WI38 (cell line): ENCODE results near the gene SAPCD2.
"Not testable (repeated sequence)": the region's sequence is repeated elsewhere in the genome, so short reads cannot be mapped to it uniquely, and the experiment has no call there.

Experiments used
- H3K4me3 ChIP-seq: 2 replicates; pipeline ENCODE4 v1.5.1; 2011; ENCODE audit warnings: low read depth, mild to moderate bottlenecking, control low read depth, low read length
- TF ChIP-seq, protein P1 (sequence below): IDR thresholded peaks from 2 replicates; pipeline ENCODE4 v1.5.1; 2012; ENCODE audit warnings: low read depth, mild to moderate bottlenecking, control low read depth, low read length

Gene SAPCD2, protein sequence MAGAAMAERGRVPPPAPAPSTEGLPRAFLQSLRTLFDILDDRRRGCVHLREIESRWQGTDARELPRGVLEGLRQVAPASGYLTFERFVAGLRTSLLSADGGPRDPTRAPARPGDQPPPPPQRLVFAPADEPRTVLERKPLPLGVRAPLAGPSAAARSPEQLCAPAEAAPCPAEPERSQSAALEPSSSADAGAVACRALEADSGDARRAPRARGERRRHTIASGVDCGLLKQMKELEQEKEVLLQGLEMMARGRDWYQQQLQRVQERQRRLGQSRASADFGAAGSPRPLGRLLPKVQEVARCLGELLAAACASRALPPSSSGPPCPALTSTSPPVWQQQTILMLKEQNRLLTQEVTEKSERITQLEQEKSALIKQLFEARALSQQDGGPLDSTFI

DNA sequence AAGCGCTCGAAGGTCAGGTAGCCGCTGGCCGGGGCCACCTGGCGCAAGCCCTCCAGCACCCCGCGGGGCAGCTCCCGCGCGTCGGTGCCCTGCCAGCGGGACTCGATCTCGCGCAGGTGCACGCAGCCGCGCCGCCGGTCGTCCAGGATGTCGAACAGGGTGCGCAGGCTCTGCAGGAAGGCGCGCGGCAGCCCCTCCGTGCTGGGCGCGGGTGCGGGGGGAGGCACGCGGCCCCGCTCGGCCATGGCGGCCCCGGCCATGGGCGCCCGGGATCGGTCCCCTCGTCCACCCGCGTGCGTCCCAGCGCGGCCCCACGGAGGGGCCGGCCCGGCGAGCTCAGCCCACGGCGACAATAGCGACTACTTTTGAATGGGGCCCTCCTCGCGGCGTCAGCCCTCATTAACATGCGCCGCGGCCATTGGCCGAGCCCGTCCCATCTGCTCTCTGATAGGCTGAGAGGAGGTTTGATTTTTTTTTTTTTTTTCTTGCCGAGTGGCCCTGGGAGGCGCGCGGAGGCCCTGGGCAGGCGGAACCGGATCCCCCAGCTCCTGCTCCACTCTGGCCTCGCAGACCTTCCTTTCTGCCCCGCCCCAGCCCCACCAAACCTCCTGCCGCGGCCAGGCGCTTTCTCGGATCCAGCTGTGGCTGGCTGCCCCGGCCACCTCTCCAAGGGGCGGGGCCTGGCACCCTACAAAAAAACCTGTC lies at the start of gene SAPCD2:
Gene SAPCD2, minus strand, starts transcription at position 357 of the 705 bp plus-strand sequence. Its CDS starts 97 bp downstream, at position 260.
- peak within 1 kb of the TSS; percentile 48 for H3K4me3 ChIP-seq
- TF ChIP-seq, protein P1, sequence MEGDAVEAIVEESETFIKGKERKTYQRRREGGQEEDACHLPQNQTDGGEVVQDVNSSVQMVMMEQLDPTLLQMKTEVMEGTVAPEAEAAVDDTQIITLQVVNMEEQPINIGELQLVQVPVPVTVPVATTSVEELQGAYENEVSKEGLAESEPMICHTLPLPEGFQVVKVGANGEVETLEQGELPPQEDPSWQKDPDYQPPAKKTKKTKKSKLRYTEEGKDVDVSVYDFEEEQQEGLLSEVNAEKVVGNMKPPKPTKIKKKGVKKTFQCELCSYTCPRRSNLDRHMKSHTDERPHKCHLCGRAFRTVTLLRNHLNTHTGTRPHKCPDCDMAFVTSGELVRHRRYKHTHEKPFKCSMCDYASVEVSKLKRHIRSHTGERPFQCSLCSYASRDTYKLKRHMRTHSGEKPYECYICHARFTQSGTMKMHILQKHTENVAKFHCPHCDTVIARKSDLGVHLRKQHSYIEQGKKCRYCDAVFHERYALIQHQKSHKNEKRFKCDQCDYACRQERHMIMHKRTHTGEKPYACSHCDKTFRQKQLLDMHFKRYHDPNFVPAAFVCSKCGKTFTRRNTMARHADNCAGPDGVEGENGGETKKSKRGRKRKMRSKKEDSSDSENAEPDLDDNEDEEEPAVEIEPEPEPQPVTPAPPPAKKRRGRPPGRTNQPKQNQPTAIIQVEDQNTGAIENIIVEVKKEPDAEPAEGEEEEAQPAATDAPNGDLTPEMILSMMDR = no peak

DNA sequence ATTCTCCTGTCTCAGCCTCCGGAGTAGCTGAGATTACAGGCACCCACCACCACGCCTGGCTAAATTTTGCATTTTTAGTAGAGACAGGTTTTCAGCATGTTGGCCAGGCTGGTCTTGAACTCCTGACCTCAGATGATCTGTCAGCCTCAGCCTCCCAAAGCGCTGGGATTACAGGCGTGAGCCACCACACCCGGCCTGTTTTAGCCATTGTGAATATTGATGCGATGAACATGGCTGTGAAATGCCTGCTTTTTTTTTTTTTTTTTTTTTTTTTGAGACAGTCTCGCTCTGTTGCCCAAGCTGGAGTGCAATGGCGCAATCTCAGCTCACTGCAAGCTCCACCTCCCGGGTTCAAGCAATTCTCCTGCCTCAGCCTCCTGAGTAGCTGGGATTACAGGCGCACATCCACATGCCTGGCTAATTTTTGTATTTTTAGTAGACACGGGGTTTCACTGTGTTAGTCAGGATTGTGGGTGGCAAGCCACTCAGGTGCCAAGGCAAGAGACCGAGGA lies 47.8 kb upstream of the SAPCD2 start:
- H3K4me3 ChIP-seq = not testable (repeated sequence)

- TF ChIP-seq, protein P1 = no peak
- no peak overlapping the region for H3K4me3 ChIP-seq
Observed at GRCh38 chr9:137117269-137117731, 46.9 kb upstream of the SAPCD2 start.

DNA sequence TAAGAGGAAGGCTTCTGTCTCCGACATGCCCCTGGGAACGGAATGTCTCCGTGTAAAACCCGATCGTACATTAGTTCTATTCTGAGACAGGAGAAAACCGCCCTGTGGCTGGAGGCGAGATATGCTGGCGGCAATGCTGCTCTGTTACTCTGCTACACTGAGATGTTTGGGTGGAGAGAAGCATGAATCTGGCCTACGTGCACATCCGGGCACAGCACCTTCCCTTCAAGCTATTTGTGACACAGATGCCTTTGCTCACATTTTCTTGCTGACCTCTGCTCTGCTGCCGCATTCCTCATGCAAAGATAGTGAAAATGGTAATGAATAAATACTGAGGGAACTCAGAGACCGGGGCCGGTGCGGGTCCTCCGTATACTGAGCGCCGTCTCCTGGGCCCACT lies 46.4 kb upstream of the SAPCD2 start:
- H3K4me3 ChIP-seq = no peak overlapping the region
- TF ChIP-seq, protein P1 = no peak

DNA sequence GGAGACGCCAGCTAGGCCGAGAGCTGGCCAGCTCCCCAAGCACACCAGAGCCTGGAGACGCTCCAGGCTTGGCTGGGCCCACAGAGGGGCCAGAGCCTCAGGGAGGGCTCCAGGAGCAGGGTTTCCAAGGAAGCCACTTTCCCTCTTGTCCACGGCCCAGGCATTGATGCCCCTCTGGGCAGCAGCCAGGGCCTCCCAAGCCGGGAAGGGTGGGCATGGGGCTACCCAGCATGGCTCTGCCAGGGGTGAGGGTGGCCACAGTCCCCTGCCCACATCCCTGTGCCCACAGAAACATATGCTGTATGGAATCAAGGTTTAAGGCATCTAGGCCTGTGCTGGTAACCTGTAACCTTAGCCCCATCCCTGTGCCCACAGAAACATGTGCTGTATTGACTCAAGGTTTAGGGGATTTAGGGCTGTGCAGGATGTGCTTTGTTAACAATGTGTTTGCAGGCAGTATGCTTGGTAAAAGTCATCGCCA lies 45.7 kb upstream of the SAPCD2 start:
- no peak overlapping the region for H3K4me3 ChIP-seq
- TF ChIP-seq, protein P1 = no peak

DNA sequence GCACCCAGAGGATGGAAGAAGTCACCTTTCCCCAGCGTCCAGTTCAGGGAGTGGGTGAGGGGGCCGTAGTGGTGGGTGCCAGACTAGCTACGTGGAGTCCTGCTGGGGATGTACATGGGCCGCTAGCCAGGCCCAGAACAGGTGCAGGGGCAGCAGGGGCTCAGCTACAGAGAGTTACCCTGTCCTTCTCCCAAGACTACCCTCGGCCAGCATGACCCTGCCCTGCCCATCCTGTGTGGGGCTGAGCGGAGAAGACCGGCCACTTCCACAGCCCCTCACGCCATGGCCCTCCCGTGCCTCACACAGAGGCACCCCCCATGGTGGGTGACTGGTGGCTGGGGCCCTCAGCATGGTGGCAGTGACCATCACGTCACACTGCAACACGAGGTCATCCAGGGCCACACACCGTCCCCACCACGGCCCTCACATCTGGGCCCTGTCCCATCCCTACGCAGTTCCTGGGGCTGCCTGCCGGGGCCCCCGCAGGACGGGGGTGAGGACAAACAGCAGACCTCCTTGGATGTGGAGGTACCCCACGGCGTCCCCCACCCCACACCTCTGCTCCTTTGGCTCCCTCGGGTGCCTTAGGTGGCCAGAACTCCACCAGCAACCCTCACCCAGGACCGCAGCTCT lies 45.2 kb upstream of the SAPCD2 start:
- H3K4me3 ChIP-seq = no peak overlapping the region
- TF ChIP-seq, protein P1 = no peak

DNA sequence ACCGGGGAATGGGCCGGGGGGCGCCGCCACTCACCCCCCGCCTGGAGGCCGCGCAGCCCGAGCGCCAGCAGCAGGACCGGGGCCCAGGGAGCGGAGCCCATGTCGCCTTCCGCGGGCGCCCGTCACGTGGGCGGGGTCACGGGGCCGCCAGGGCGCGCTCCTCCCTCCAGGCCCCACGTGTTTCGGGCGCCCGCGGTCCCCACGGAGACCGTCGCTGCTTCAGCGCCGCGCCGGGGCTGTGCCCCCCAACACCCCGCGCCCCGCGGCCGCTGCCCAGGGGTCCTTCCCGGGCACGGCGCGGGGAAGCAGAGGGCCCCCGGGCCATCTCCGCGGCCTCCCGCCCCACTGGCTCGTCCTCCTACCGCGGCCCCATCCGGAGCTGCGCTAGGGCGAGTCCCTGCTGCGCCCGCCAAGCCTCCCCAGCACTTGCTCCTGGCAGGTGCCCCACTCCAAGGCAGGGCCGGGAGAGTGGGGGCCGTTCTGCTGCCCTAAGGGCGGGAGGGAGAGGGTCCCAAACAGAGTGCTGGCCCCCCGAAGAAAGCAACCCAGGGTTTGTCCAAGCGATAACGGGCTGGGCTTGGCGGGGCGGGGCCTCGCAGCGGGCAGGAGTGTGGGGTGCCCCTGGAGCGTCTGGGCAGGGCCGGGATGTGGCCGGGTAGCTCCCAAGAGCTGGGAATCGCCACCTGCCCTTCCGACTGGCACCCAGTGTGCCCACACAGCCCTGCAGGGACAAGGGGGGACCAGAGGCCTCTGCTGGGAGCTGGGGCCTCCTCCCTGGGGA lies 44.4 kb upstream of the SAPCD2 start, which contains the start of gene DPP7:
Gene DPP7, minus strand, starts transcription at position 121 of the 781 bp plus-strand sequence. Its CDS starts 20 bp downstream, at position 101.
- peak within 1 kb of the TSS; percentile 62 for H3K4me3 ChIP-seq
- TF ChIP-seq, protein P1 = no peak
